NCI-H1417 treated with DMSO at 0.1 percent for 48 hours (cell line): ENCODE data around the gene MRNIP.
"Not testable (repeated sequence)": the region's sequence is repeated elsewhere in the genome, so short reads cannot be mapped to it uniquely, and the experiment has no call there.

Experiments used
- DNase-seq: peaks from one replicate; lab custom pipeline; 2025; lab: John Stamatoyannopoulos, UW

Gene MRNIP

GRCh38 chr5:179839328-179840256 is 19.0 kb downstream of the MRNIP start:
- no peak for DNase-seq

GRCh38 chr5:179837076-179838011 is 21.3 kb downstream of the MRNIP start:
- no peak for DNase-seq

GRCh38 chr5:179836225-179837019 is 22.2 kb downstream of the MRNIP start:
- no peak for DNase-seq

GRCh38 chr5:179834871-179835270 is 23.7 kb downstream of the MRNIP start:
- not testable (repeated sequence) for DNase-seq

GRCh38 chr5:179834120-179834519 is 24.5 kb downstream of the MRNIP start:
- DNase-seq: no peak

GRCh38 chr5:179833709-179834070 is 24.9 kb downstream of the MRNIP start:
- no peak for DNase-seq

DNA sequence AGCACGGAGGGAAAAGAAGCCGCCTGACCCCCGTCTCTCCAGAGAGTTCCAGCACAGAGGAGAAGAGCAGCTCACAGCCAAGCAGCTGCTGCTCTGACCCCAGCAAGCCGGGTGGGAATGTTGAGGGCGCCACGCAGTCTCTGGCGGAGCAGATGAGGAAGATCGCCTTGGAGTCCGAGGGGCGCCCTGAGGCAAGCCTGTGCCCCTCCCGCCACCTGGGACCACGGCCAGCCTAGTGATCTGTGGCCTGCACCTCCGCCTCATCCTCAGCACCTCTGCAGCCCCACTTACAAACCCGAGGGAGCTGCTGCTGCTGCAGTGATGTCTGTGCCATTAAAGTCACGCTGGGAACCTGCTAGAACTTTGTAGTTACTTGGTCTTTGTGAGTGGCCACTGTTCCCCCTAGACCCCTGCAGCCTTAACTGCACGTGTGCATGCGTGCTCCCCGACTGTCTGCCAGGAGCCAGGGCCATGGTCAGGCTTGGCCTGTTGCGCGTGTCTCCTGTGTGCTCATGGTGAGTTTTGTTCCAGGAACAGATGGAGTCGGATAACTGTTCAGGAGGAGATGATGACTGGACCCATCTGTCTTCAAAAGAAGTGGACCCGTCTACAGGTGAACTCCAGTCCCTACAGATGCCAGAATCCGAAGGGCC is 25.4 kb downstream of the MRNIP start:
- no peak for DNase-seq

DNA sequence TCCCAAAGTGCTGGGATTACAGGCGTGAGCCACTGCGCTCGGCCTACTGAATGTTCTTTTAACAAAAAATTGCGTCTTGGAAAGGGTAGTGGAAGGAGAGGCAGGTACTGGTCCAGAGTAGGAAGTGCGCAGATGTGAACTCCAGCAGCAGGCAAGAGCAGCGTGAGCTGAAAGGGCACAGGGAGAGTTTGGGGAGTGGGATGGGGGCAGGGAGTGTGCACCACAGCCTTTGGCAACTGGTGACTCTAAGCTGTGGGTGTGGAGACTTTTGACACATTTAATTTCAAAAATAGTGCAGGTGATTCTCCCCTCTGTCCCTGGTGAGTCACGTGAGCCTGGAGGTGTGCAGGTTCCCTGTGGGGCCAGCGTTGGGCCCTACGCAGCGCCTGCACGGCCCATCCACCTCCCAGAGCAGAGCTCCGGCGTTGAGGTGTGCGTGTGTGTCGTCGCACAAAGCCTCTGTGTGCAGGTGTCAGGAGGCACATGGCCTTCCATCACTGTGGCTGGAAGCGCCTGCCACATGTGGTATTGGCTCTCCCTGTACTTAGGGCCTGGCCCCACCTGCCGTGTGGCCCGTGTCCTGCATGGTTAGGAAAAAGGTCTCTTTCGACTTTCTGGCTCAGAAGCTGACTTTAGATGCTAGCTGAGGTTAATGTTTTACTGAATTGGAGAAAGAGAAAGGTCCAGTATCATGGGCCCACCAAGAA is 26.4 kb downstream of the MRNIP start:
- DNase-seq: no peak

GRCh38 chr5:179830818-179831468 is 27.7 kb downstream of the MRNIP start:
- no peak for DNase-seq

DNA sequence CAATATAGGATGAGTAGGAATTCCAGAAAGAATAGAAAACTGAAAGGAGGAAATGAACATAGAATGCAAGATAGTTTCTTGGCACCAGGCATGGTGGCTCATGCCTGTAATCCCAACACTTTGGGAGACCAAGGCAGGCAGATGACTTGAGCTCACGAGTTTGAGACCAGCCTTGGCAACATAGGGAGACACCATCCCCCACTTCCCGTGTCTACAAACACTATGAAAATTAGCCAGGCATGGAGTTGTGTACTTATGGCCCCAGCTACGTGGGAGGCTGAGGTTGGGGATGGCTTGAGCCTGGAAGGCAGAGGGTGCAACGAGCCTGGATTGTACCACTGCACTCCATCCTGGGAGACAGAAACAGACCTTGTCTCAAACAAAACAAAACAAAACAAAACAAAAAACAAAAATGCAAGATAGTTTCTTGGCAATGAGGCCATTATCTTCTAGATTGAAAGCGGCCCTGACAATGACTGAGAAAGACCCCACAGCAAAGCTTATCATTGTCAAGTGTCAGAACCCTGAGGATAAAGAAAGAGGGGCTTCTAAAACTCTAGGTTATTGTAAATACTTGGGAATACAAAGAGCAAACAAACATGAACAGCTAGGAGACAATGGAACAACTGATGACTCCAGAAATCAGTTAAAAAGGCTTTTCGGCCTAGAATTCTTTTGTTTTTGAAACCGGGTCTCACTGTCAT is 28.7 kb downstream of the MRNIP start:
- DNase-seq: no peak

DNA sequence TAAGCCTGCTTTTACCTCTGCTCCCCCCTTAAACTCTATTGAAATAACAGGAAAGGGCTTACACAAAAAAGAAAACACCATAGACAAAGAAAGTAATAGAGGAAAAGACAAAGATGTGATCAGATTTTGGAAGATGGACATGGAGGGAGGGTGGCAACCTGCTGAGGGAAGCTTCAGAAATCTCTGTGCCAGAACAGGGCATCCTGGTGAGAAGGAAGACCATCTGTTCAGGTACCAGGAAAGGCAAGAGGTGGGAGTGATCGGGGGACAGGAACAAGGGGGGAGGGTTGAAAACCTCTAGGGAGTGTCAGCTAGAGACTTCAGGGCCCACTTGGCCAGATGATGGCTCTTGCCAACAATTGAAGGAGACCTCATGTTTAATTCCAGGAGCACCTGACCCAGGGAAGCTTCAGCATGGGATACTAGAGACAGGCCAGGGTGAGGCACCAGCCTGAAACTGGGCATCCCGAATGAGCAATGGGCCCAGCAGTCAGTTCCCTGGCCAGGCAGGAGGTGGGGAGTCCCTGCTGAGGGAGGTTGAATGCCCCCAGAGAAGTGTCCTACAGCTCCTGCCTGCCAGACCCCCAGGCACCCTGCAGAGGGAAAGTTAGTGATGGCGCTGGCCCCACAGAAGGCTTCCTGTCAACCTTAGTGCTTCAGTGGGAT is 29.7 kb downstream of the MRNIP start:
- no peak for DNase-seq

GRCh38 chr5:179827680-179828079 is 30.9 kb downstream of the MRNIP start:
- DNase-seq: no peak

DNA sequence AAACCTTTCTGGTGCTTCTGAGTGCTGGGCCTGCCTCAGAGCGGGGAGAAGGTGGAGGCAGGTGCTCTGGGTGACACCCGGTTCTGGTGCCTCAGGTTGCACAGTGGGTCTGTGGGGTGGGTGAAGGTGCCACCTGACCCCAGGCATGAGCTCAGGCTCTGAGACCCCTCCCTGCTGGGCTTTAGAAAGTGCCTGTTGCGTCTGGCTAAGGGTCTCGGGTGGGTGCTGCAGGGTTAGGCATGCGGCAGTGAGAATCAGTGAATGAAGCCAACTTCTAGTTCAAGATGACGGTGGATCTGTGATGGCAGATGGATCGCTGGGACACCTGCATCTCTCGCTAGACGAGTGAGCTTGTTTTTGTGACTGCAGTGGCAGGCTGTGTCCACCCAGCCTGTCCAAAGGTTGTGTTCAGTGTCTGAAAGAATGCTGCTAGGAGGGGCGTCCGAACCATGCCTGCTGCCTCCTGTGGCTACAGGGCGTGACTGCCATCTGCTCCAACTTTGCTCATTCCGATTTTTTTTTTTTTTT is 32.9 kb downstream of the MRNIP start:
- DNase-seq: no peak

- DNase-seq: no peak
Measured at GRCh38 chr5:179824745-179825112, 33.9 kb downstream of the MRNIP start.

DNA sequence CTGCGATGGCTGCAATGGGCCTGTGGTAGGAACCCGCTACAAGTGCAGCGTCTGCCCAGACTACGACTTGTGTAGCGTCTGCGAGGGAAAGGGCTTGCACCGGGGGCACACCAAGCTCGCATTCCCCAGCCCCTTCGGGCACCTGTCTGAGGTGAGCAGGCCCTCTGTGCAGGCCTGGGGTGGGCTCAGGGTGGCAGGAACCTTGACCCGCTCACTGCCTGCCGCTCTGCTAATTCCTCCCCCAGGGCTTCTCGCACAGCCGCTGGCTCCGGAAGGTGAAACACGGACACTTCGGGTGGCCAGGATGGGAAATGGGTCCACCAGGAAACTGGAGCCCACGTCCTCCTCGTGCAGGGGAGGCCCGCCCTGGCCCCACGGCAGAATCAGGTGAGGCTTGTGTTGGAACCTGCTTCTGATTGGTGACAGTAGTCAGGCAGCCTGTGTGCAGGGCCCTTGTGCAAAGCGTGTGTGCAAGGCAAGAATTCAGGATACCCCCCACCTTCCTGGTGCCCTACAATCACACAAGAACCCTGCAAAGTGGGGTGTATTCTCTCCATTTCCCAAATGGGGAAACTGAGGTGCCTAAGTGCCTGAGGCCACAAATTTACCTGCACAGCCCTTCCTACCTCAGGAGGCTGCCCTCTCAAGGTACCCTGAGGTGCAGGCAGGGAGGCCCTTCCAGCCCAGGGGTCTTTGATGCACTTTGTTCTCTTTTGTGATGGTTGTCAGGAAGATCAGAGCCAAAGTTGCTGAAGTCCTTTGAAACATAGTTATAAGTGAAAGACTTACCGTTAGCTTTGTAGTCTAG is 34.5 kb downstream of the MRNIP start:
- DNase-seq: no peak

DNA sequence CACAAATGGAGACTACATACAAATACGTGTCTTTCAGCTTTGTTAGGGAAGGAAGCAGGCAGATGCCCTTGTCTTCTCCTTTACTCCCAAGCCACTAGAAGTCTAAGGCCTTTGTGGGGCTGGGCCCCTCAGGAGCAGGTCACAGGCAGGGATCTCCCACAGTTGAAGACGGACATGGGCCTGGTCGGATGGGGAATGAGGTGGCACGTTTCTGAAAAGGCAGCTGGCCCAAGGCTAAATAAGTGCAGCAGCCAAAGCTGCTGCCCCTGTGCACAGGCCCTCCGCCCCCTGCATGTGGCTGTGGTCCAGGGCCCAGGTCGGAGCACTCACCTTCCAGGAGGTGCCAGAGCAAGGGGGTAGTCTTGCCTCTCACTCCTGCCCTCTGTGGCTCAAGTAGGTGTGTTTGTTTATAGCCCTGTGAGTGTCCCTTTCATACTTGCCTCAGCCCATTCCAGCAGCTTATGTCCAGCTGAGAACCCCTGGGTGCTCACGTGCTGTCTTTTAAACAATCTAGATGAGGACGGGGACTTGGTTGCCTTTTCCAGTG is 36.1 kb downstream of the MRNIP start:
- DNase-seq: no peak

GRCh38 chr5:179822059-179822432 is 36.6 kb downstream of the MRNIP start:
- DNase-seq: no peak
